ENCODE data around the gene ARRDC1. TPM values are rescaled to one million over a fixed set of nuclear protein-coding genes. Genes with fewer than 3 reads are reported as not detected.

The ARRDC1 gene
- total and polyA plus RNA-seq, 9 of the 15 experiments (the other 6 are each of a cell fraction or from before 2014, with no cell fraction given): 0.21 to 45.3 (median 18.6) TPM

DNA sequence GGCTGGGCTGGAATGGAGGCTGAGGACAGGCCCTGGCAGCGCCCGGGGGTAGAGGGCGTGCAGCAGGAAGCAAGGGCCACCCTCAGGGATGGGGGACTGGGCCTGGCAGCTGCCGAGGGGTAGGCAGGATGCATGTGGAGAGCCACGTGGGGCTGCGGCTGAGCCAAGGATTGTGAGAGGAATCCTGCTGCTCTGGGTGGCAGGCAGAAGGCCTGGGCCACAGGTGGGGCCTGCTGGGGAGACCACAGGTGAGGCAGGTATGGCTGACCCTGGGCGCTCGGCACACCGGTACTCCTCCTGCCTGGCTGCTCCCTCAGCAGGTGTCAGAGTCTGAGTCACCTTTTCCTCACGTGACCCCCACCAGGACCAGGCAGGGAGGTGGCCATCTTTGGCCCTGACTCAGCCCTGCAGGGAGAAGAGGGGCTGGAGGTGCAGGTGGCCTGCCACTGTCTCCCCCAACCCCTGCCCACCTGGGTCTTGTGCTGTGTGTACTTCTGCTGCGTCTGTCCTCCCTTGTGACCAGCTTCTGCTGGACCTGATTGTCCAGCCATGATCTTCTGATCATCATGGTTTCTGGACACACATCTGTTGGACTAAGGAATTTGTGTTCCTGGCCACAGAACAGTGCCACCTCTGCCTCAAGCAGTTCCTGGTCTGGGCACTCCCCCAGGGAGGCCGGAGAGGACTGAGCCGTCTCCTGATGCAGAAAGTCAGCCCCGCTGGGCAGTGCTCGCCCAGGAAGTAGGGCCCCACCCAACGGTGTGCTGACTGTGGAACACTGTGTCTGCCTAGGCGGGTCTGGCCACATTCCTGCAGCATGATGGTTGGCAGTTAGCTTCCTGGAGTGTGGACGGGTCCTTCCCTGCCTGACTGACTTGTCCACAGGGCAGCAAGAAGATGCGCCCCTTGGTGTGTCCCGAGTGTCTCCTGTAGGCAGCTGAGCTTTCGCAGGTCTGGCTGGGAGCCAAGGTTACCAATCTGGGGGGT, 6.4 kb downstream of the ARRDC1 start (continued):
- TF ChIP-seq RBM22 (IDR thresholded peaks at IDR 0.05; ENCODE audit: low read depth, low read length, poor library complexity, severe bottlenecking): peak; percentile 27
- TF ChIP-seq TAF9B (IDR thresholded peaks at IDR 0.05; ENCODE audit: partially characterized antibody): no peak
- peak; percentile 55; the same call in 1 of the 2 replicates for TF ChIP-seq POLR2AphosphoS2 (IDR thresholded peaks at IDR 0.05; ENCODE audit: low read length)
- no peak for TF ChIP-seq PHF8 (IDR thresholded peaks at IDR 0.05; ENCODE audit: borderline replicate concordance, low read length)
- peak in 1 of 2 experiments; percentile 56; a peak in 1 of 4 replicates for TF ChIP-seq TEAD1 (CRISPR knock-in tag; IDR thresholded peaks at IDR 0.05)
- no peak for TF ChIP-seq NUFIP1 (IDR thresholded peaks at IDR 0.05; ENCODE audit: partially characterized antibody)
- 0 out of 2 replicates have a peak, but pooled peaks have one; percentile 34 for TF ChIP-seq ZBTB7A (IDR thresholded peaks at IDR 0.05; ENCODE audit: borderline replicate concordance, control insufficient read depth, low read depth, low read length)
- TF ChIP-seq, protein P1, sequence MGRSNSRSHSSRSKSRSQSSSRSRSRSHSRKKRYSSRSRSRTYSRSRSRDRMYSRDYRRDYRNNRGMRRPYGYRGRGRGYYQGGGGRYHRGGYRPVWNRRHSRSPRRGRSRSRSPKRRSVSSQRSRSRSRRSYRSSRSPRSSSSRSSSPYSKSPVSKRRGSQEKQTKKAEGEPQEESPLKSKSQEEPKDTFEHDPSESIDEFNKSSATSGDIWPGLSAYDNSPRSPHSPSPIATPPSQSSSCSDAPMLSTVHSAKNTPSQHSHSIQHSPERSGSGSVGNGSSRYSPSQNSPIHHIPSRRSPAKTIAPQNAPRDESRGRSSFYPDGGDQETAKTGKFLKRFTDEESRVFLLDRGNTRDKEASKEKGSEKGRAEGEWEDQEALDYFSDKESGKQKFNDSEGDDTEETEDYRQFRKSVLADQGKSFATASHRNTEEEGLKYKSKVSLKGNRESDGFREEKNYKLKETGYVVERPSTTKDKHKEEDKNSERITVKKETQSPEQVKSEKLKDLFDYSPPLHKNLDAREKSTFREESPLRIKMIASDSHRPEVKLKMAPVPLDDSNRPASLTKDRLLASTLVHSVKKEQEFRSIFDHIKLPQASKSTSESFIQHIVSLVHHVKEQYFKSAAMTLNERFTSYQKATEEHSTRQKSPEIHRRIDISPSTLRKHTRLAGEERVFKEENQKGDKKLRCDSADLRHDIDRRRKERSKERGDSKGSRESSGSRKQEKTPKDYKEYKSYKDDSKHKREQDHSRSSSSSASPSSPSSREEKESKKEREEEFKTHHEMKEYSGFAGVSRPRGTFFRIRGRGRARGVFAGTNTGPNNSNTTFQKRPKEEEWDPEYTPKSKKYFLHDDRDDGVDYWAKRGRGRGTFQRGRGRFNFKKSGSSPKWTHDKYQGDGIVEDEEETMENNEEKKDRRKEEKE (IDR thresholded peaks at IDR 0.05; ENCODE audit: borderline replicate concordance in 1 of 2, control insufficient read depth in 1 of 2, low read depth in 2 of 2, low read length in 1 of 2): no peak
- TF ChIP-seq, protein P2, sequence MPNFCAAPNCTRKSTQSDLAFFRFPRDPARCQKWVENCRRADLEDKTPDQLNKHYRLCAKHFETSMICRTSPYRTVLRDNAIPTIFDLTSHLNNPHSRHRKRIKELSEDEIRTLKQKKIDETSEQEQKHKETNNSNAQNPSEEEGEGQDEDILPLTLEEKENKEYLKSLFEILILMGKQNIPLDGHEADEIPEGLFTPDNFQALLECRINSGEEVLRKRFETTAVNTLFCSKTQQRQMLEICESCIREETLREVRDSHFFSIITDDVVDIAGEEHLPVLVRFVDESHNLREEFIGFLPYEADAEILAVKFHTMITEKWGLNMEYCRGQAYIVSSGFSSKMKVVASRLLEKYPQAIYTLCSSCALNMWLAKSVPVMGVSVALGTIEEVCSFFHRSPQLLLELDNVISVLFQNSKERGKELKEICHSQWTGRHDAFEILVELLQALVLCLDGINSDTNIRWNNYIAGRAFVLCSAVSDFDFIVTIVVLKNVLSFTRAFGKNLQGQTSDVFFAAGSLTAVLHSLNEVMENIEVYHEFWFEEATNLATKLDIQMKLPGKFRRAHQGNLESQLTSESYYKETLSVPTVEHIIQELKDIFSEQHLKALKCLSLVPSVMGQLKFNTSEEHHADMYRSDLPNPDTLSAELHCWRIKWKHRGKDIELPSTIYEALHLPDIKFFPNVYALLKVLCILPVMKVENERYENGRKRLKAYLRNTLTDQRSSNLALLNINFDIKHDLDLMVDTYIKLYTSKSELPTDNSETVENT (CRISPR knock-in tag; IDR thresholded peaks at IDR 0.05): no peak
- no peak for TF ChIP-seq KDM2B (CRISPR knock-in tag; IDR thresholded peaks at IDR 0.05)
- no peak for TF ChIP-seq PPARD (CRISPR knock-in tag; IDR thresholded peaks at IDR 0.05)

Data from K562 (cell line).